ENCODE measurements around the gene POMGNT1.

Gene POMGNT1

GRCh38 chr1:46153228-46153627 lies 45.0 kb downstream of the POMGNT1 start:
- no peak for DNase-seq

- DNase-seq, result no peak
These were observed 46.2 kb downstream of the POMGNT1 start for GRCh38 chr1:46152016-46152415.

GRCh38 chr1:46150085-46150484 lies 48.1 kb downstream of the POMGNT1 start:
- no peak for DNase-seq

GRCh38 chr1:46148318-46148717 lies 49.9 kb downstream of the POMGNT1 start:
- no peak for DNase-seq

Data from activated CD8-positive, alpha-beta memory T cell treated with anti-CD3 and anti-CD28 coated beads, Interleukin-2, amount 50 U/mL, for 48 hours (primary cell).